ENCODE measurements around the gene POLR3GL. TPM values are rescaled to one million over a fixed set of nuclear protein-coding genes. Genes with fewer than 3 reads are reported as not detected.
A peak's percentile ranks its signal among the peaks of the same experiment; 100 is the strongest.
"Not testable (repeated sequence)": the region's sequence is repeated elsewhere in the genome, so short reads cannot be mapped to it uniquely, and the experiment has no call there.

POLR3GL gene
- polyA plus RNA-seq, 1 donor from 2014 or later = 38.6 TPM

DNA sequence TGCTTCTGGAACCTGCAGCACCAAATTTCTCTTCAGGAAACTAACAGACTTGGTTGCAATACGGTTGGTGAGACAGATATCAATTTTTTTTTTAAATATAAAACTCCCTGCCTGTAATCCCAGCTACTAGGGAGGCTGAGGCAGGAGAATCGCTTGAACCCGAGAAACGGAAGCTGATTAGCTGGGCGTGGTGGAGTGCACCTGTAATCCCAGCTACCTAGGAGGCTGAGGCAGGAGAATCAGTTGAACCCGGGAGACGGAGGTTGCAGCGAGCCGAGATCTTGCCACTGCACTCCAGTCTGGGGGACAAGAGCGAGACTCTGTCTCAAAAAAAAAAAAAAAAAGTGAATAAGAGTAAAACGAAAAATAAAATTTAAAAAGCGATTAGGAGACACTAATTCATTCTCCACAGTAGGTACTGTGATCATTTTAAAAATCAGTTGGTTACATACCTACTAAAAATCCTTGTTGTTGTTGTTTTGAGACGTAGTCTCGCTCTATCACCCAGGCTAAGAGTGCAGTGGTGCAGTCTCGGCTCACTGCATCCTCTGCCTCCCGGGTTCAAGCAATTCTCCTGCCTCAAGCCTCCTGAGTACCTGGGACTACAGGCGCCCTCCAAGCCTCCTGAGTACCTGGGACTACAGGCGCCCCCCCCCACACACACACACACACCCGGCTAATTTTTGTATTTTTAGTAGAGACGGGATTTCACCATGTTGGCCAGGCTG is 36.4 kb upstream of the POLR3GL start:
- no peaks in the 10 kb centered on the region for H3K27me3 ChIP-seq (ENCODE audit: insufficient read depth, low read depth, low read length)
- H3K9me2 ChIP-seq (ENCODE audit: insufficient read depth, low read length) = no peaks in the 10 kb centered on the region
- peak overlapping the region; percentile 58 for H2AFZ ChIP-seq (ENCODE audit: low read depth, low read length)
- peak overlapping the region; percentile 84 for H3K9ac ChIP-seq (ENCODE audit: low read length)
- no peak for TF ChIP-seq REST (IDR thresholded peaks at IDR 0.05; ENCODE audit: borderline replicate concordance)
- TF ChIP-seq CTCF (IDR thresholded peaks at IDR 0.05; ENCODE audit: poor library complexity, severe bottlenecking) = no peak
- TF ChIP-seq EZH2 (IDR thresholded peaks at IDR 0.05; ENCODE audit: borderline replicate concordance, insufficient read depth, low read length, poor library complexity, severe bottlenecking) = no peak
- TF ChIP-seq SMC3 (conservative IDR thresholded peaks at IDR 0.05; ENCODE audit: poor library complexity) = no peak
- H4K20me1 ChIP-seq (ENCODE audit: insufficient read depth) = no peaks in the 10 kb centered on the region
- no peaks in the 10 kb centered on the region for H3K9me3 ChIP-seq (ENCODE audit: low read length)
- H3K27ac ChIP-seq (ENCODE audit: low read length) = peak overlapping the region; percentile 97
- H3K4me3 ChIP-seq (ENCODE audit: low read length) = peak overlapping the region; percentile 70
- peak overlapping the region; percentile 51 for H3K4me2 ChIP-seq (ENCODE audit: low read length)
- no peaks in the 10 kb centered on the region for H3K36me3 ChIP-seq (ENCODE audit: insufficient read depth, low read length)
- H3K79me2 ChIP-seq (replicated peaks; ENCODE audit: insufficient read depth, low read length) = peaks cover 11% of the 10 kb centered on the region
- H3F3A ChIP-seq (ENCODE audit: insufficient read depth, low read length, poor library complexity, severe bottlenecking) = no peaks in the 10 kb centered on the region

- not testable (repeated sequence) for H3K79me2 ChIP-seq (replicated peaks; ENCODE audit: insufficient read depth, low read length)
Observed at GRCh38 chr1:145932522-145933009, 31.9 kb upstream of the POLR3GL start.

GRCh38 chr1:145935708-145936107 is 28.8 kb upstream of the POLR3GL start:
- no peak overlapping the region for H3K4me3 ChIP-seq (ENCODE audit: low read length)
- no peaks in the 10 kb centered on the region for H3K79me2 ChIP-seq (replicated peaks; ENCODE audit: insufficient read depth, low read length)
- H2AFZ ChIP-seq (ENCODE audit: low read depth, low read length) = no peak overlapping the region
- no peaks in the 10 kb centered on the region for H3K9me3 ChIP-seq (ENCODE audit: low read length)
- no peaks in the 10 kb centered on the region for H4K20me1 ChIP-seq (ENCODE audit: insufficient read depth)
- no peaks in the 10 kb centered on the region for H3K27me3 ChIP-seq (ENCODE audit: insufficient read depth, low read depth, low read length)
- no peak overlapping the region for H3K9ac ChIP-seq (ENCODE audit: low read length)
- TF ChIP-seq MXI1 (conservative IDR thresholded peaks at IDR 0.05; ENCODE audit: poor library complexity, severe bottlenecking) (no peak), TAF1 (IDR thresholded peaks at IDR 0.05; ENCODE audit: low read depth) (no peak), RAD21 (conservative IDR thresholded peaks at IDR 0.05) (no peak), EP300 (conservative IDR thresholded peaks at IDR 0.05; ENCODE audit: poor library complexity, severe bottlenecking) (no peak), POLR2AphosphoS5 (IDR thresholded peaks at IDR 0.05) (no peak), EZH2 (IDR thresholded peaks at IDR 0.05; ENCODE audit: borderline replicate concordance, insufficient read depth, low read length, poor library complexity, severe bottlenecking) (no peak), SMC3 (conservative IDR thresholded peaks at IDR 0.05; ENCODE audit: poor library complexity) (no peak), REST (IDR thresholded peaks at IDR 0.05; ENCODE audit: borderline replicate concordance) (no peak), CTCF (IDR thresholded peaks at IDR 0.05; ENCODE audit: poor library complexity, severe bottlenecking) (no peak)
- peaks cover 5% of the 10 kb centered on the region for H3K36me3 ChIP-seq (ENCODE audit: insufficient read depth, low read length)
- no peak overlapping the region for H3K4me2 ChIP-seq (ENCODE audit: low read length)
- no peaks in the 10 kb centered on the region for H3F3A ChIP-seq (ENCODE audit: insufficient read depth, low read length, poor library complexity, severe bottlenecking)
- H3K9me2 ChIP-seq (ENCODE audit: insufficient read depth, low read length) = no peaks in the 10 kb centered on the region
- no peak overlapping the region for H3K27ac ChIP-seq (ENCODE audit: low read length)

More at GRCh38 chr1:145932522-145933009, 31.9 kb upstream of the POLR3GL start:
- H3K27me3 ChIP-seq (ENCODE audit: insufficient read depth, low read depth, low read length); H3K36me3 ChIP-seq (ENCODE audit: insufficient read depth, low read length); H3K4me3 ChIP-seq (ENCODE audit: low read length); H3K9me2 ChIP-seq (ENCODE audit: insufficient read depth, low read length); H3K4me2 ChIP-seq (ENCODE audit: low read length); H3F3A ChIP-seq (ENCODE audit: insufficient read depth, low read length, poor library complexity, severe bottlenecking); H3K9me3 ChIP-seq (ENCODE audit: low read length); H3K27ac ChIP-seq (ENCODE audit: low read length); H3K9ac ChIP-seq (ENCODE audit: low read length); H2AFZ ChIP-seq (ENCODE audit: low read depth, low read length); H4K20me1 ChIP-seq (ENCODE audit: insufficient read depth): not testable (repeated sequence)
